ENCODE measurements around the gene IL11.

Gene IL11

GRCh38 chr19:55391191-55391670 is 21.0 kb upstream of the IL11 start:
- DNase-seq (ENCODE audit: low read depth), result no peak

- peak; percentile 39 for DNase-seq (ENCODE audit: low read depth)
Observed at GRCh38 chr19:55390461-55390880, 20.2 kb upstream of the IL11 start.

GRCh38 chr19:55389386-55390317 is 19.4 kb upstream of the IL11 start:
- no peak for DNase-seq (ENCODE audit: low read depth)

- DNase-seq (ENCODE audit: low read depth), result no peak
Observed at GRCh38 chr19:55387736-55388497, 17.7 kb upstream of the IL11 start.

GRCh38 chr19:55386493-55386971 is 16.3 kb upstream of the IL11 start:
- DNase-seq (ENCODE audit: low read depth), result no peak

GRCh38 chr19:55385724-55386492 is 15.6 kb upstream of the IL11 start, which contains the start of gene RPL28:
TSS of gene RPL28 (plus strand) at chr19:55385932. CDS start at chr19:55386358, 426 bp downstream.
- DNase-seq (ENCODE audit: low read depth), result peak; percentile 98

GRCh38 chr19:55384920-55385723 is 14.9 kb upstream of the IL11 start:
- peak; percentile 96 for DNase-seq (ENCODE audit: low read depth)

- DNase-seq (ENCODE audit: low read depth), result no peak
Observed at GRCh38 chr19:55384131-55384919, 14.1 kb upstream of the IL11 start, which contains the start of gene TMEM238. TSS of gene TMEM238 (minus strand) at chr19:55384292. CDS start at chr19:55384259, 33 bp downstream.

GRCh38 chr19:55383279-55384130 is 13.2 kb upstream of the IL11 start:
- peak; percentile 74 for DNase-seq (ENCODE audit: low read depth)

- no peak for DNase-seq (ENCODE audit: low read depth)
Observed at GRCh38 chr19:55382522-55383054, 12.3 kb upstream of the IL11 start.

GRCh38 chr19:55382013-55382412 is 11.8 kb upstream of the IL11 start:
- DNase-seq (ENCODE audit: low read depth), result no peak

- no peak for DNase-seq (ENCODE audit: low read depth)
Observed at GRCh38 chr19:55379174-55379573, 8.9 kb upstream of the IL11 start.

- no peak for DNase-seq (ENCODE audit: low read depth)
Observed at GRCh38 chr19:55377356-55378131, 7.3 kb upstream of the IL11 start.

GRCh38 chr19:55376241-55376933 is 6.1 kb upstream of the IL11 start, which contains the start of gene TMEM190:
TSS of gene TMEM190 (plus strand) at chr19:55376826. CDS start at chr19:55376854, 28 bp downstream.
- DNase-seq (ENCODE audit: low read depth), result no peak

- peak; percentile 81 for DNase-seq (ENCODE audit: low read depth)
Observed at GRCh38 chr19:55373993-55374757, 3.9 kb upstream of the IL11 start.

- DNase-seq (ENCODE audit: low read depth), result no peak
Observed at GRCh38 chr19:55373306-55373992, 3.2 kb upstream of the IL11 start.
